Suprapubic skin (tissue), 3 donors: ENCODE results near the gene RERE.

Experiments
- EP300 ChIP-seq: sonication (generic); formaldehyde crosslinking; IDR thresholded peaks from one replicate; pipeline ENCODE4 v1.6.1; 2017; ENCODE audit warnings: antibody characterized with exemption
- TF ChIP-seq, protein P1 (sequence below), 2 donors: fragments of 200-600 bp in 1 of 2; fragments of 450-650 bp in 1 of 2; sonication (generic) in 1 of 2; IDR thresholded peaks; one replicate each; pipeline ENCODE4 v1.5.1; 2016 to 2019; ENCODE audit warnings: antibody characterized with exemption in 2 of 2, mild to moderate bottlenecking in 1 of 2, moderate library complexity in 1 of 2

GRCh38 chr1:8476006-8476405 lies 341.4 kb downstream of the RERE start:
- TF ChIP-seq, protein P1, sequence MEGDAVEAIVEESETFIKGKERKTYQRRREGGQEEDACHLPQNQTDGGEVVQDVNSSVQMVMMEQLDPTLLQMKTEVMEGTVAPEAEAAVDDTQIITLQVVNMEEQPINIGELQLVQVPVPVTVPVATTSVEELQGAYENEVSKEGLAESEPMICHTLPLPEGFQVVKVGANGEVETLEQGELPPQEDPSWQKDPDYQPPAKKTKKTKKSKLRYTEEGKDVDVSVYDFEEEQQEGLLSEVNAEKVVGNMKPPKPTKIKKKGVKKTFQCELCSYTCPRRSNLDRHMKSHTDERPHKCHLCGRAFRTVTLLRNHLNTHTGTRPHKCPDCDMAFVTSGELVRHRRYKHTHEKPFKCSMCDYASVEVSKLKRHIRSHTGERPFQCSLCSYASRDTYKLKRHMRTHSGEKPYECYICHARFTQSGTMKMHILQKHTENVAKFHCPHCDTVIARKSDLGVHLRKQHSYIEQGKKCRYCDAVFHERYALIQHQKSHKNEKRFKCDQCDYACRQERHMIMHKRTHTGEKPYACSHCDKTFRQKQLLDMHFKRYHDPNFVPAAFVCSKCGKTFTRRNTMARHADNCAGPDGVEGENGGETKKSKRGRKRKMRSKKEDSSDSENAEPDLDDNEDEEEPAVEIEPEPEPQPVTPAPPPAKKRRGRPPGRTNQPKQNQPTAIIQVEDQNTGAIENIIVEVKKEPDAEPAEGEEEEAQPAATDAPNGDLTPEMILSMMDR (IDR thresholded peaks at IDR 0.05): no peak
- no peak for TF ChIP-seq EP300
